Astrocyte of the hippocampus (primary cell): ENCODE results near the gene DGKQ.

Experiments
- DNase-seq: peaks from one replicate; pipeline ENCODE4 v3.0.0; 2011; ENCODE audit warnings: low read depth, low spot score

DGKQ gene

DNA sequence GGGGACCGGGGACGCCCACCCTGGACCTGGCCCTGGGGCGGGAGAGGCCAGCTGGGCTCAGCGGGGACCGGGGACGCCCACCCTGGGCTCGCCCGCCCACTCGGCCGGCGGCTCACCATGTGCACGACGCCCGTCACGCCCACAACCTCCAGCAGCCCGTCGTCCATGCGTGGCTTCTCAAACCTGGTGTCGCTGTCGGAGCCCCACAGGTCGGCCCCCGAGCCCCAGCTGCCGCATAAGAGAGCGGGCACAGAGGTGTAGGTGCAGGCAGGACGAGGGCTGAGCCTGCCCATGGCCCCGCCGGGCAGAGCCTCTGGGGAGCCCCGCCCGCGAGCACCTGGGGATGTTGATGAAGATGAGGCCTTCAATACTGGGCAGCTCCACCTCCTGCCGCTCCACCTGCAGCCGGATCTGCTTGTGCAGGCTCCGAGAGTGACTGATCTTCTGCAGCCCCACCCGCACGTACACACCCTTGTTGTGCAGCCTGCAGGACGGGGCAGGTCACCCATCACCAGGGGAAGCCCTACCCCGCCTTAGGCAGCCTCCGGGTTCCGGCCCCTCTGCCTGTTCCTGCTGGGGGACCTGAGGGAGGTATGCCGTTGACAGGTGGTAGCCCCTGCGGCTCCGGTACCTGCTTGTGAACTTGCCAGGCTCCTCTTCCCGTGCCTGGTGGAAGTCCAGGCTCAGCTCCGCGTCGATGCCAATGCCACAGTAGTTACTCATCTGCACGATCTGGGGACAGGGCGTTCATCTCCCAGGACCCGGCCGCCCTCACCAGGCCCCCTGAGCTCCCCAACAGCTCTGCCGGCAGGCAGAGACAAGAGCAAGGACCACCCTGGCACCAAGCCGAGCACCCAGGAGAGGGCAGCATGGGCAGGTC is 11.8 kb downstream of the DGKQ start:
- no peak for DNase-seq

DNA sequence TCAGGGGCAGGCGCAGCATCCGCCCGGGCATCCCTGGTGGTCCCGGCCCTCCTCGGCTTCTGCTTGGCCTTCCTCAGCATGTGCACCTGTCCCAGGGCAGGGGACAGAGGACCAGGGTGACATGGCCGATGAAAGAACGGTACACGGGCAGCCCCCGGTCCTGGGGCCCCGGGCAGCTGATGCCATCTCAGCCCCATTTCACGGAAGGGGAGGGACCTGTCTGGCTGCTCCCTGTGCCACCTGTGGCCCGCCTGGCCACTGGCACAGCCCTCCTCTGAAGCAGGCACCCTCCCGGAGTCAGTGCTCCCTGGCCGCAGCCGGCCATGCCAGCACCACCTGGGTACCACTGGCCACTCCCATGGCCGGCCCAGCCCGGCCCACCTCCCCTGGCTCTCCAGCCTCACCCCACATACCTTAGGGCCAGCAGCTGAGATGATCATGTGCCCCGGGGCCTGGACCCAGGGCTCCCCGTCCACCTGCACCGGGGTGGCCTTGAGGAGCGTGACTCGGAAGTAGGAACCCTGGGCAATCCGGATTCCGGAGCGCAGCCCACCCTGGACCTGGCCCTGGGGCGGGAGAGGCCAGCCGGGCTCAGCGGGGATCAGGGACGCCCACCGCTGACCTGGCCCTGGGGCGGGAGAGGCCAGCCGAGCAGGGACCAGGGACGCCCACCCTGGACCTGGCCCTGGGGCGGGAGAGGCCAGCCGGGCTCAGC is 12.6 kb downstream of the DGKQ start:
- no peak for DNase-seq

DNA sequence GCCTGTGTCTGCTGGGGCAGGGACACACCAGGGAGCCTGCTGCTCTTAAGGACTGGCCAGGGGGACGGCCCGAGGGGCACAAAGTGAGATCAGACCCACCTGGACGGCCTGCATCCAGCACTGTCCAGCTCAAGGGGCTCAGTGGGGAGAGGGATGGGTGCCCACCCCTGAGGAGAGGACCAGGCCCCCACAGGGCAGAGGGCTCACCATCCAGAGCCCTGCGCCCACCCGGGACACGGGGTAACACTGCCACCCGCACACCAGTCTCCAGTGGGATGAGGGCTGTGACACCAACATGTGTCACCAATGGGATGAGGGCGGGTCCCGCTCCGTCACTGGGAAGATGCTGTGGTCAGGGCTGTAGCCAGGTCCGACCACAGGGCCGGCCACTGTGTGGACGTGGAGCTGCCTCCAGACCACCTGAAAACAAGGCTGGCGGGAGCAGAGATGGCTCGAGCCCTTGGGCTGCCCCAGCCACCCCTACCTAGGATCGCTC is 13.2 kb downstream of the DGKQ start:
- DNase-seq, result no peak

- no peak for DNase-seq
Measured at GRCh38 chr4:959338-960139, 13.8 kb downstream of the DGKQ start.

- no peak for DNase-seq
Measured at GRCh38 chr4:958696-959337, 14.6 kb downstream of the DGKQ start.

DNA sequence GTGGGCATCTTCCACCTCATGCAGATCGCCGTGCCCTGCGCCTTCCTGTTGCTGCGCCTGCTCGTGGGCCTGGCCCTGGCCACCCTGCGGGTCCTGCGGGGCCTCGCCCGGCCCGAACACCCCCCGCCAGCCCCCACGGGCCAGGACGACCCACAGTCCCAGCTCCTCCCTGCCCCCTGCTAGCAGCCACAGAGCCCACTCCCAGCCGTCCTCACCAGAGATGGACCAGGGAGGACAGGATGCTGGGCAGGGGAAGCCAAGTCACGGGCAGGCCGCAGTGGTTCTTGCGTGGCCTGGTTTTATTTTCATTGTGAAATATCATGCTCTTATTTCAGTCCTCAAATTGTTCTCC is 15.1 kb downstream of the DGKQ start:
- no peak for DNase-seq

GRCh38 chr4:957581-958313 is 15.6 kb downstream of the DGKQ start:
- no peak for DNase-seq

- no peak for DNase-seq
Measured at GRCh38 chr4:957231-957580, 16.2 kb downstream of the DGKQ start.

DNA sequence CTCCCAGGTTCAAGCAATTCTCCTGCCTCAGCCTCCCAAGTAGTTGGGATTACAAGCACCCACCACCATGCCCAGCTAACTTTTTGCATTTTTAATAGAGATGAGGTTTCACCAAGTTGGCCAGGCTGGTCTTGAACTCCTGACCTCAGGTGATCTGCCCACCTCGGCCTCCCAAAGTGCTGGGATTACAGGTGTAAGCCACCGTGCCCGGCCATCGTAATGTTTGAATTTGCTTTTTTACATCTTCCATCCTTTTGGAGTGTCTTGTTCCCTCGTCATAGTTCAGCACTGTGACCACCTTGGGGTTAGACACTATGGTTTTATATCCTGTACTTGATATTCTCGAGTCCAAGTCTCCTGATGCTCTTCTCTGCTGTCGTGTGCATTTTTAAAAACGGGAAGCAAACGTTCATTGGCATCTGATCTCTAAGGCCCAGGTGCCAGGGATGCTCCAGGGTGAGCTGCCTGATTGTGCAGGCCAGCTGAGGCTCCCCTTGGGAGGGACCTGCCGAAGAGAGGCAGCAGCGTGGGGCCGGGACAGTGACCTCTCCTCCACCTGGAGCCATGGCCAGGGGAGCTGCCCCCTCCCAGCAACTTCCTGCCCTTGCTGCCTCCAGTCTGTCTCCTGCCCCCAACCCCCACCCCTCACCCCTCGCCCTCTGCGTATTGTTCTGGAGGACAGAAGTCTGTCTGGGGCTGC is 16.7 kb downstream of the DGKQ start:
- no peak for DNase-seq

- DNase-seq, result no peak
Measured at GRCh38 chr4:955931-956381, 17.4 kb downstream of the DGKQ start.

GRCh38 chr4:955161-955921 is 18.0 kb downstream of the DGKQ start:
- no peak for DNase-seq

GRCh38 chr4:954211-955020 is 19.0 kb downstream of the DGKQ start:
- DNase-seq, result no peak

- DNase-seq, result no peak
Measured at GRCh38 chr4:953574-953915, 19.8 kb downstream of the DGKQ start.

- no peak for DNase-seq
Measured at GRCh38 chr4:952881-953573, 20.3 kb downstream of the DGKQ start.

GRCh38 chr4:951594-952468 is 21.5 kb downstream of the DGKQ start:
- DNase-seq, result no peak

DNA sequence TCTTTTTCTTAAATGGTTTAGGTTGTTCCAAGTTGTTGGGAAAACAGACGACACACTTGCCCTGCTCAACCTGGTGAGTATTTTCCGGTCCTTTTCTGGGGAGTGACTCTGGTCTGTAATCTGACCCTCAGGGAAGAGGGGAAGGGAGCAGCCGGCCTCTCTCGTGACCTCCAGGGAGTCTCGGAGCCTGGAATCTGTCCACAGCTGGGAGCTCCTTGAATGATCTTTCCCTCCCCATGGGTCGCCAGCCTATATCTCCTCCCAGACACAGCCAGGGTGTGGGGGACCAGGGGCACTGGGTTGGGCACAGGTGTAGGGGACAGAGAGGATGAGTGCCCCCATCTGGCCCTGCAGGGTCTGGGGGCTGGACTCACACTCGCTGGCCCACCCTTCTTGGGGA is 22.2 kb downstream of the DGKQ start:
- DNase-seq, result no peak
